ENCODE measurements around the gene PLEKHG5. TPM values are rescaled to one million over a fixed set of nuclear protein-coding genes. Genes with fewer than 3 reads are reported as not detected.

Gene PLEKHG5
- 24.5 TPM for total RNA-seq

- no peak for DNase-seq
Measured at GRCh38 chr1:6491480-6491962, at the start of gene PLEKHG5. Gene PLEKHG5 (minus strand): TSS chr1:6491667. CDS start chr1:6477571, 14,096 bp downstream.

DNA sequence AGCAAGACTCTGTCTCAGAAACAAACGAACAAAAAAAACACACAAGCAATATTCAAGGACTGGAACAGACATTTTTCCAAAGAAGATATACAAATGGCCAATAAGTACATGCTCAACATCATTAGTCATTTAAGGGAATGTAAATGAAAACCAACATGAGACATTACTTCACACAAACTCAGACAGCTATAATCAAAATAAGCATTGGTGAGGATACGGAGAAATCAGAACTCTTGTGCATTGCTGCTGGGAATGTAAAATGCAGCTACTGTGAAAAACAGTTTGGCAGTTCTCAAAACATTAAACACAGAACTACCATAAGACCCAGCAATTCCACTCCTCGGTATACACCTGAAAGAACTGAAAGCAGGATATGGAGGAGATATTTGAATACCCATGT, 47.5 kb upstream of the PLEKHG5 start:
- no peak for DNase-seq

DNA sequence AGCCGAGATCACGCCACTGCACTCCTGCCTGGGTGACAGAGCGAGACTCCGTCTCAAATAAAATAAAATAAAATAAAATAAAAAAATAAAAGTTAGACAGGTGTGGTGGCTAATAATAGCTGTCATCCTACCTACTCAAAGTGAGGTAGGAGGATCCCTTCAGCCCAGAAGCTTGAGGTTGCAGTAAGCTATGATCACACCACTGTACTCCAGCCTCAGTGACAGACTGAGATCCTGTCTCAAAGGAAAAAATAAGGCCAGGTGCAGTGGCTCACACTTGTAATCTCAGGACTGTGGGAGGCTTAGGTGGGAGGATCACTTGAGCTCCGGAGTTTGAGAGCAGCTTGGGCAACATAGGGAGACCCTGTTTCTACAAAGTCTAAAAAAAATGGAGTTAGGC, 44.8 kb upstream of the PLEKHG5 start:
- no peak for DNase-seq

- DNase-seq = no peak
Measured at GRCh38 chr1:6535214-6535613, 43.7 kb upstream of the PLEKHG5 start.

DNA sequence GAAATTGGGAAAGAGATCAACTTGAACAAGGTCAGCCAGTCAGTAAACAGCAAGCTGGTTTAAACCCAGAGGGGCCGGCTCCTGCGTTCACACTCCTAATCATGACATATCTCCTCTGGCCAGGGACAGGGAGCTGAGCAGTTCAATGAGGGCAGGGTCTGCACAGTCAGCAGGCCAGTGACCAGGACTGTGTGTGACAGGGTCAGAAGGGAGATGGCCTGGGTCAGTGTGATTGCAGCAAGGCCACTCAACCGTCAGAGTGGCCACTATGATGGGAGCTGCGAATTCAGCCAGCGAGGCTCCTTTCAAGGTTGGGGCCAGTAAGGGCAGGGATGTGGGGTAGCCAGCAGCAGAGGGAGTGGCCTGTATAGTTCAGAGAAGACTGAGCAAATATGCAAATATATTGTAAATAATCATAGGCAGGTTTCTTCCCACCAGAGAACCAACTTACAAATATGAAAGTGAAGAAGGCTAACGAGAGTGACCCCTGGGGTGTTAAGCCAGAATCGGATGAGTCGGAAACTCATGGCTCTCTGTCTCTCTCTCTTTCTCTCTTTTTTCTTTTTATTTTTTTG, 42.9 kb upstream of the PLEKHG5 start:
- DNase-seq = no peak

- DNase-seq = no peak
Measured at GRCh38 chr1:6531996-6532395, 40.5 kb upstream of the PLEKHG5 start.

DNA sequence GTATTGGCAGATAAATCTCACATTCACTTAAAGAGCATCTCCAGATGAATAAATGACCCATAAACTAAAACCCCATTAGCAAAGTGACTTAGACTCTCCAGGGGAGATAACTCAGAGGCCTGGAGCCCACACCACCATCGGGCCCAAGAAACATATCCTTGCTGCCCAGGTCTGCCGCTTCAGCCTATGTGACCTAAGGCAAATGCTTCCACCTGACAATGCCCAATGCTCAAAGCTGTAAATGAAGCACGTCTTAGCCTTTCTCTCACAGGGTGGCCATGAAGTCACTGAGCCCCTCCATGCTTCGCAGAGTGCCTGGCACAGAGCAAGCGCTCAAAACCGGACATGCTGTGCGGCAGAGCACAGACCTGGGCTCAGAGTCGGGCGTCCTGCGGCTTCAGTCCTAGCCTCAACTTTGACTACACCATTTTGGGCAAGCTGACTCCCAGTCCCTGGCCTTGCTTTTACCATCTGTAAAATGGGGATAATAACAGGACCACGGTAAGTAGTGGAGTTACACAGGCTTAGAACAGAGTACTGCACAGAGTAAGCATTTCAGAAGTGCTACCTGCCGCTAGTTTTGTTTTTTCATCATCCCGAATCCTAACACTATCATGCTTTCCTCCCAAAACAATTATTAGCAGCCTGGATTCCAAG, 39.2 kb upstream of the PLEKHG5 start:
- no peak for DNase-seq

GRCh38 chr1:6528492-6528891, 37.0 kb upstream of the PLEKHG5 start:
- DNase-seq = peak; percentile 56

- no peak for DNase-seq
Measured at GRCh38 chr1:6526316-6526715, 34.8 kb upstream of the PLEKHG5 start.

GRCh38 chr1:6523566-6523965, 32.1 kb upstream of the PLEKHG5 start:
- DNase-seq = no peak

- no peak for DNase-seq
Measured at GRCh38 chr1:6521536-6521935, 30.1 kb upstream of the PLEKHG5 start.

GRCh38 chr1:6519935-6520671, 28.6 kb upstream of the PLEKHG5 start:
- DNase-seq = peak; percentile 83

DNA sequence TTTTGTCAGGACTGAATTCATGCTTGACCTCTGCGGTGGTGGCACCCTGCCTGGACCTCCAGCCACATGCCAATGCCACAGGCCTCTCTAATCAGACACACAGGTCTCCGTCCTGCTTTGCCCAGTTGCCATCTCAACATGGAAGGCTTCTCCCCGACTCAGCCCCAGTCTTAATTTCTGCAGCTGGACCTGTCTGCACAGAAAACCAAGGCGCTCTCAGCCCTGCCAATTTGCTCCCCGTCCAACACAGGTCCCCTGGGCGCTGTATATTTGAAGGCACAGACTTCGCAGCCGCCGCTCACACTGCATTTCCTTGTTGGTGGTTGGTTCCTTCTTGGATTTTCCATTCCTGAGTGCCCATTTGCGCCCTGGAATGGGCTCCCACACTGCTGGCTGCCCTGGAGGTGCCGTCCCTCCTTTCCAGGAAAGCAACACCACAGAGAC, 28.0 kb upstream of the PLEKHG5 start:
- DNase-seq = peak; percentile 78

- DNase-seq = no peak
Measured at GRCh38 chr1:6517435-6517851, 26.0 kb upstream of the PLEKHG5 start.

GRCh38 chr1:6515771-6516170, 24.3 kb upstream of the PLEKHG5 start:
- no peak for DNase-seq

- DNase-seq = no peak
Measured at GRCh38 chr1:6513320-6513801, 21.9 kb upstream of the PLEKHG5 start.

DNA sequence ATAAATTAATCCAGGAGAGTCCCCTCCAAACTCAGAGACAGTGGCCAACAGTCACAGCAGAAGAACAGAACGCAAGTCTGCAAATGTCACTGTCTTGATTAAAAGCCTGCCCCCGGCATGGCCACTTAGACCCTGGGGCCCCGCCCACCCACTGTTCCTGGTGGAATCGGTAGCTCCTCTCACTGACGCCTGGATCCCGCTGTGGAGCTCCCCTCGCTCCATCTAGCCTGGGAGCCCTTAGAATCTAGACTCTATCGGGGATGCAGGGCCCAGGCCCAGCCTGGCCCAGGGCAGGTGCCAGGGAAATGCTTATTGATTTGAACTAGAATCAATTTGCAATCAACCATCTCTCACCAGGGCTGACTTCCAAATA, 21.4 kb upstream of the PLEKHG5 start:
- no peak for DNase-seq

GRCh38 chr1:6512245-6512907, 20.9 kb upstream of the PLEKHG5 start:
- peak; percentile 57 for DNase-seq

- DNase-seq = no peak
Measured at GRCh38 chr1:6511561-6512244, 20.2 kb upstream of the PLEKHG5 start.

DNA sequence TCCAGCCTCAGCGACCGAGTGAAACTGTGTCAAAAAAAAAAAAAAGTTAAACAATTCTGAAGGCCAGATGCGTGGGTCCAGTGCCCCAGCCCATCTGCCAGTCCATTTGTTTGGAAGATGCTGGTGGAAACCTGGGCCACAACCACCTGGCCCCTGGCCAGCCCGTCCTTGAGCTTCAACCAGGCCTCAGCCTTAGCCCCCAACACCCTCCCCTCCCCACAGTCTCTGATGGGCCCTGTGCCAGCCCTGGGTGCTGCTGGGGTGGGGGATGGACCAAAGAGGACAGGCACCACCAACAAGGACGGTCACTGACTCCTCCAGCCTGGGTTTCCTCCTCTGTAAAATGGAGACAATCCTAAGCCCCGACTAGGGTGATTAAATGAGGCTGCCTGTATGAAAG, 19.6 kb upstream of the PLEKHG5 start:
- no peak for DNase-seq

GRCh38 chr1:6510493-6510892, 19.0 kb upstream of the PLEKHG5 start:
- no peak for DNase-seq

- DNase-seq = no peak
Measured at GRCh38 chr1:6509919-6510291, 18.4 kb upstream of the PLEKHG5 start.
